ENCODE results near the gene AQP5.
"Not testable (repeated sequence)": the region's sequence is repeated elsewhere in the genome, so short reads cannot be mapped to it uniquely, and the experiment has no call there.

Gene AQP5

GRCh38 chr12:49983892-49984291, 22.2 kb downstream of the AQP5 start:
- no peak for DNase-seq

DNA sequence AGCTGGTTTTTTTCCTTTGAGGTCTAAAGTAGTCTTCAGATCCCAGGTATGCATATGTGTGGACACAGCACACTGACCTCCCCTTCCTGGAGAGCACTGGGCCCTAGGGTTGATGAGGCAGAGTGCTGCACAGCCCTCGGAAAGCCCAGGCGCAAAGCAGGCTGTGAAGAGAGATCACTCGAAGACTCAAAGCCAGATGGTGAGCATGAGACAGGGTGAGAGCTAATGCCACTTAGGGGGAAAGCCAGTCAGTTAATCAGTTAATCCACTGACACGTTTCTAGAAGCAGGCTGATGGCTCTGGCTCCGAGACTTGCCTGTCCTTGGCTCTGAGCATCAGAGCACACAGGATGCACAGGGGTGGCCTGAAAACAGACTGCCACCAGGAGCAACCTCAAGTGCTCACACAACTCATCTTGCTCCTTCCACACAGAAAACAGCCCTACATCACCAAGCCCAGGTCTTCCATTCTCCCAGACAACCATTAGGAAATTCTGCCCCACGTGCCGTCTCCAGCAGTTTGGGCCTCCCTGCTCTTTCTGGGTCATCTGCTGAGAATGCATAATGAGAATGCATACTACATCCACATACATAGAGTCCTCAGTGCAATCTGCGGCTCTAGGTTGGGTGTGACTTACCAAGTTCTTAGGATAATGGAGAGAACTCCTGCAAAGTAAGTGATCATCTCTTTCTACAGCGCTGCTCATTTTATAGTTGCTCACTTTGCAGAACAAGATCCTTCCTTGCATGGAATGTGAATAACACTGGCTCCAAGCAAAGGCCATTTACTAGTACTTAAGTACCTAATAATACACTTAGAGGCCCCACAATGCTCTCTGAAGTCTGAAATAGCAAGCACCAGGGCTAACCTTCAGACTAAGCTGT, 23.0 kb downstream of the AQP5 start:
- DNase-seq, result no peak

DNA sequence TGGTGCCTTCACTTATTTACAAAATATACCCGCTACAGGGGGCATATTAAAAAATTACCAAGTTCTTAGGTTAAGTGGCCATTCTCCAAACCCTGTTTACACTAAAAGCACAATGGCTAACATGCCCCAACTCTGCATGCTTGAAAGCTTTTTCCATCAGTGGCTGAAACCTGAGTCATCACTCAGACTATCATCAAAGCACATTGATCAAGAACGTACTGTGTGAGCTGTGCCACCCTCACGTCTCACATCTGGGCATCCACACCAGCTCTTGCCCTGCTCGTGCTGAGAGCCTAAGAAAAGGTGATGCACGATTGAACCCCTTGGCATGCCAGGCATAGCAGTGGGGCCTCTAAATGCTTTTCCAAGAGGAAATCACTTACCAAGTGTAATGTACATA, 24.3 kb downstream of the AQP5 start:
- no peak for DNase-seq

DNA sequence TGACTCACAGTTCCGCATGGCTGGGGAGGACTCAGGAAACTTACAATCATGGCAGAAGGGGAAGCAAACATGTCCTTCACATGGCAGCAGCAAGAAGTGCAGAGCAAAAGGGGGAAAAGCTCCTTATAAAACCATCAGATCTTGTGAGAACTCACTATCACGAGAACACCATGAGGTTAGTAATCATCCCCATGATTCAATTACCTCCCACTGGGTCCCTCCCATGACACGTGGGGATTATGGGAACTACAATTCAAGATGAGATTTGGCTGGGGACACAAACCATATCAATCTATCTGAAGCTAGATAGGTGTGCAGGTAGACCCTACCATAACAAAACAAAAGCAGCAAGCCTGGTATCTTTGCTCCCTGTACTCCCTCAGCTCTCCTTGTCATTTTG, 24.8 kb downstream of the AQP5 start:
- not testable (repeated sequence) for DNase-seq

- no peak for DNase-seq
Observed at GRCh38 chr12:49987625-49988303, 26.1 kb downstream of the AQP5 start.

DNA sequence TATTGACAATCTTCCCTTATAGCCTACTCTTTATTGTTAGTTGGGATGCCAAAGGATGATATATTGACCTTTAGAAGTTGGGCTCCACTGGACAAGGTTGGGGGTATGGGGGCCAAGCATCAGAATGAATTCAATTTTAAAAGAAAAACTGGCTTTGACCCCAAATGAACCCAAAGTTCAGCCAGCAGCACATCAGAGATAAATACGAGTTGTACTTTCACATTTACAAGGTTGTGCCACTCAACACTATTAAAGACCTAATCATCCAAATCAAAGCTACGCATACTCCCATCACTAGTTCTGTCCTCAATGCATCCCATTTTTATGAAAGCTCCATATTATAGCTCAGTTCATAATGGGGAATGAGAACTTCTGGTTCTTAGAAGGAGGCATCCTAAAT, 27.7 kb downstream of the AQP5 start:
- DNase-seq, result not testable (repeated sequence)

- DNase-seq, result no peak
Observed at GRCh38 chr12:49990273-49990672, 28.6 kb downstream of the AQP5 start.

DNA sequence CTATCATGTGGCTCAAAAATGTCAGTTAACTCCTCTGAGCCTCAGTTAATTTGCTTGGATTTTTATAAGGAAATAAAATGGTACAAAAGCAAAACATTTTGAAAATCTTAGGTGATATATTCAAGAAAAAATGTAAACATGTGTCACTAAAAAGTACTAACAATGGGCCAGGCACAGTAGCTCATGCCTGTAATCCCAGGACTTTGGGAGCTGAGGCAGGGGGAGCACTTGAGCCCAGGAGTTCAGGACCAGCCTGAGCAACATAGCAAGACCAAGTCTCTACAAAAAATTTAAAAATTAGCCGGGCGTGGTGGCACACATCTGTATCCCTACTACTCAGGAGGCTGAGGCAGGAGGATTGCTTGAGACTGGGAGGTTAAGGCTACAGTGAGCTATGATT, 36.8 kb downstream of the AQP5 start:
- DNase-seq, result no peak

- no peak for DNase-seq
Observed at GRCh38 chr12:50003595-50003994, 41.9 kb downstream of the AQP5 start.

GRCh38 chr12:50004696-50005095, 43.0 kb downstream of the AQP5 start:
- DNase-seq, result no peak

DNA sequence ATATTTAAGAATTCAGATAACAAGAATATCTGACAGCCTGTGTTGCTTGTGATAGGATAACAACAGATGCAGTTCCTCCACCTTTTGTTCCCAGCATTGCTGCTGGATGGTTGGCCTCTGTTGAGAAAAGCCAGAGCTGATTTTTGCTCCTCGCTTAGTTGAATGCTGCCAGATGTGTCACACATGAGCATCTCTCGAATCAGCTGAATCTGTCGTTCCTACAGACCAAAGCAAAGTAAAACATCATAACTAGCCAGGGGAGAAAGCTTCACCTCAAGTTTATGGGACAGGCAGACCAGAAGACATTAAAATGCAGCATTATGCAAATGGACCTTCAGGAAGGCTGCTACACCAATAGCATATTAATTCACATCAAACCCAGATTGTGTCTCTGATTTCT, 43.5 kb downstream of the AQP5 start:
- no peak for DNase-seq

GRCh38 chr12:50006280-50006679, 44.6 kb downstream of the AQP5 start:
- no peak for DNase-seq

GRCh38 chr12:50006754-50007442, 45.2 kb downstream of the AQP5 start:
- no peak for DNase-seq

GRCh38 chr12:50013361-50014147, 51.9 kb downstream of the AQP5 start:
- no peak for DNase-seq

DNA sequence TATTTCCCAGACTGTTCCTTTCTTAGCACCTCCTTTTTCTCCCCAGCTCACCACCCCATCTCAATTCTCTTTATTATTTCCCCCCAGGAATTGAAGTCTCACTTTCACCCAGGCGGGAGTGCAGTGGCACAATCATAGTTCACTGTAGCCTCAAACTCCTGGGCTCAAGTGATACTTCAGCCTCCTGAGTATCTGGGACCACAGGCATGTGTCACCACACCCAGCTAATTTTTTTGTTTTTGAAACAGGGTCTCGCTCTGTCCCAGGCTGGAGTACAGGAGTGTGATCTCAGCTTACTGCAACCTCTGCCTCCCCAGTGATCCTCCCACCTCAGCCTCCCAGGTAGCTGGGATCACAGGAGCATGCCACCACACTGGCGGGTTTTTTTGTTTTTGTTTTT, 52.7 kb downstream of the AQP5 start:
- DNase-seq, result no peak
